H9 (cell line): Measurements from ENCODE around the gene LRP5. TPM values are rescaled to one million over a fixed set of nuclear protein-coding genes. Genes with fewer than 3 reads are reported as not detected.

Experiments used
- DNase-seq: peaks from one replicate; pipeline ENCODE4 v3.0.0-alpha.2; 2017
- H2AFZ ChIP-seq: one replicate; pipeline ENCODE4 v1.6.1; 2013; ENCODE audit warnings: mild to moderate bottlenecking, low read length, control low read depth, moderate library complexity
- H2AK5ac ChIP-seq: 2 replicates; pipeline ENCODE4 v1.6.1; 2013; ENCODE audit warnings: low read length, control low read depth, mixed read lengths; ENCODE audit not compliant: insufficient read length
- H2BK120ac ChIP-seq: one replicate; pipeline ENCODE4 v1.6.1; 2013; ENCODE audit warnings: low read depth, mild to moderate bottlenecking, low read length, control low read depth, inconsistent platforms; ENCODE audit not compliant: poor library complexity, severe bottlenecking
- H2BK12ac ChIP-seq: 2 replicates; pipeline ENCODE4 v1.6.1; 2013; ENCODE audit warnings: low read length, control low read depth, mixed read lengths, low read depth; ENCODE audit not compliant: insufficient read length
- H2BK15ac ChIP-seq: 2 replicates; pipeline ENCODE4 v1.6.1; 2013; ENCODE audit warnings: low read depth, low read length, control low read depth
- H2BK20ac ChIP-seq: one replicate; pipeline ENCODE4 v1.6.1; 2013; ENCODE audit warnings: low read depth, mild to moderate bottlenecking, low read length, control low read depth, inconsistent platforms; ENCODE audit not compliant: poor library complexity, severe bottlenecking
- H2BK5ac ChIP-seq: 2 replicates; pipeline ENCODE4 v1.6.1; 2013; ENCODE audit warnings: low read length, control low read depth, mixed read lengths; ENCODE audit not compliant: insufficient read length
- H3K14ac ChIP-seq: 2 replicates; pipeline ENCODE4 v1.6.1; 2013; ENCODE audit warnings: low read length, control low read depth; ENCODE audit not compliant: insufficient read depth
- H3K18ac ChIP-seq: 2 replicates; pipeline ENCODE4 v1.6.1; 2013; ENCODE audit warnings: low read depth, mild to moderate bottlenecking, mixed read lengths, low read length, control low read depth; ENCODE audit not compliant: insufficient read length
- H3K23ac ChIP-seq: 2 replicates; pipeline ENCODE4 v1.6.1; 2013; ENCODE audit warnings: low read length, control low read depth, mixed read lengths, low read depth; ENCODE audit not compliant: insufficient read length
- H3K23me2 ChIP-seq: 2 replicates; pipeline ENCODE4 v1.6.1; 2013; ENCODE audit warnings: low read depth, mild to moderate bottlenecking, mixed read lengths, low read length, control low read depth; ENCODE audit not compliant: insufficient read length, poor library complexity, severe bottlenecking
- H3K27ac ChIP-seq: 2 replicates; pipeline ENCODE4 v1.5.1; 2013; ENCODE audit warnings: low read length, control low read depth, mixed read lengths, low read depth; ENCODE audit not compliant: insufficient read length
- H3K27me3 ChIP-seq: 2 replicates; pipeline ENCODE4 v1.6.1; 2013; ENCODE audit warnings: low read length, control low read depth, inconsistent platforms; ENCODE audit not compliant: insufficient read depth
- H3K4ac ChIP-seq: 2 replicates; pipeline ENCODE4 v1.6.1; 2013; ENCODE audit warnings: low read depth, mild to moderate bottlenecking, control low read depth, inconsistent platforms, low read length, moderate library complexity
- H3K4me1 ChIP-seq: 2 replicates; pipeline ENCODE4 v1.6.1; 2013; ENCODE audit warnings: low read length, control low read depth, inconsistent platforms; ENCODE audit not compliant: insufficient read depth
- H3K4me2 ChIP-seq: 2 replicates; pipeline ENCODE4 v1.6.1; 2013; ENCODE audit warnings: low read length, control low read depth, mixed read lengths; ENCODE audit not compliant: insufficient read length, insufficient read depth
- H3K56ac ChIP-seq: 2 replicates; pipeline ENCODE4 v1.6.1; 2013; ENCODE audit warnings: low read depth, mild to moderate bottlenecking, mixed read lengths, low read length, control low read depth; ENCODE audit not compliant: insufficient read length
- H3K79me1 ChIP-seq: 2 replicates; pipeline ENCODE4 v1.6.1; 2013; ENCODE audit warnings: low read depth, mild to moderate bottlenecking, moderate library complexity, low read length, control low read depth, inconsistent platforms; ENCODE audit not compliant: insufficient read depth, poor library complexity, severe bottlenecking
- H3K79me2 ChIP-seq: 2 replicates; pipeline ENCODE4 v1.6.1; 2013; ENCODE audit warnings: low read length, control low read depth, inconsistent platforms; ENCODE audit not compliant: insufficient read depth
- H3K9ac ChIP-seq: 2 replicates; pipeline ENCODE4 v1.6.1; 2013; ENCODE audit warnings: low read length, control low read depth, mixed read lengths; ENCODE audit not compliant: insufficient read length; ENCODE audit errors: extremely low read depth
- H3K9me3 ChIP-seq: one replicate; pipeline ENCODE4 v1.6.1; 2013; ENCODE audit warnings: low read depth, low read length, inconsistent platforms; ENCODE audit not compliant: control insufficient read depth
- H3T11ph ChIP-seq: one replicate; pipeline ENCODE4 v1.6.1; 2013; ENCODE audit warnings: mild to moderate bottlenecking, low read length, control low read depth, inconsistent platforms
- H4K20me1 ChIP-seq: one replicate; pipeline ENCODE4 v1.6.1; 2013; ENCODE audit not compliant: control insufficient read depth, insufficient read length, insufficient read depth
- H4K5ac ChIP-seq: 2 replicates; pipeline ENCODE4 v1.6.1; 2013; ENCODE audit warnings: low read depth, mild to moderate bottlenecking, mixed read lengths, low read length, control low read depth; ENCODE audit not compliant: insufficient read length
- H4K8ac ChIP-seq: replicated peaks from 2 replicates; pipeline ENCODE4 v1.6.1; 2013; ENCODE audit warnings: low read length, control low read depth, mixed read lengths, low read depth; ENCODE audit not compliant: insufficient read length
- H4K91ac ChIP-seq: 2 replicates; pipeline ENCODE4 v1.6.1; 2013; ENCODE audit warnings: low read depth, mild to moderate bottlenecking, moderate library complexity, mixed read lengths, low read length, control low read depth; ENCODE audit not compliant: insufficient read length
- H3K27ac Mint-ChIP-seq, 3 experiments: 2 replicates in 2 of 3; 3 replicates in 1 of 3; pipeline ENCODE4 v1.8.0; 2020 to 2021; ENCODE audit warnings: mixed read lengths in 3 of 3, mild to moderate bottlenecking in 1 of 3, moderate library complexity in 1 of 3
- H3K27me3 Mint-ChIP-seq: 2 replicates; pipeline ENCODE4 v1.8.0; 2021; ENCODE audit warnings: low read depth, mild to moderate bottlenecking, moderate library complexity, mixed read lengths
- H3K36me3 Mint-ChIP-seq, 3 experiments: 2 replicates in 2 of 3; 3 replicates in 1 of 3; pipeline ENCODE4 v1.8.0; 2020 to 2021; ENCODE audit warnings: low read depth in 3 of 3, mixed read lengths in 3 of 3; ENCODE audit not compliant: insufficient read depth in 1 of 3
- H3K4me1 Mint-ChIP-seq, 2 experiments: 2 replicates each; pipeline ENCODE4 v1.8.0; 2020; ENCODE audit warnings: mixed read lengths in 2 of 2
- H3K4me3 Mint-ChIP-seq, 2 experiments: 2 replicates in 1 of 2; 3 replicates in 1 of 2; pipeline ENCODE4 v1.8.0; 2020 to 2021; ENCODE audit warnings: mild to moderate bottlenecking in 2 of 2, mixed read lengths in 2 of 2, moderate library complexity in 1 of 2
- H3K9me3 Mint-ChIP-seq, 2 experiments: 2 replicates in 1 of 2; 3 replicates in 1 of 2; pipeline ENCODE4 v1.8.0; 2020; ENCODE audit warnings: mild to moderate bottlenecking in 2 of 2, mixed read lengths in 2 of 2, moderate library complexity in 1 of 2
- WGBS: extraction: QIAGEN DNeasy Blood & Tissue Kit; methylation state at CpG from one replicate; pipeline ENCODE4 v1.1.7; 2013; ENCODE audit warnings: missing lambda C conversion rate, low lambda C conversion rate, mixed read lengths; ENCODE audit not compliant: insufficient read length; ENCODE audit errors: extremely low coverage; 5-methylcytosine and 5-hydroxymethylcytosine counted together
- total RNA-seq: library from RNA; stranded (reverse); gene quantifications from 2 replicates; pipeline ENCODE4 v1.2.1, GENCODE V29; 2021
- TF ChIP-seq, protein P1 (sequence below): fragments of 200-600 bp; sonication (generic); conservative IDR thresholded peaks from 3 replicates; pipeline ENCODE4 v1.8.0; 2021; ENCODE audit warnings: antibody characterized with exemption, mild to moderate bottlenecking

The LRP5 gene
- total RNA-seq, 1 experiment from 2014 or later = 38.4 TPM

GRCh38 chr11:68275721-68276507, 36.5 kb upstream of the LRP5 start:
- Histone ChIP-seq H2BK15ac (no peak overlapping the region), H4K5ac (no peak overlapping the region), H4K20me1 (no peaks in the 10 kb centered on the region), H3K4ac (no peak overlapping the region), H2AK5ac (no peak overlapping the region), H3K14ac (no peak overlapping the region), H3K9ac (no peak overlapping the region), H4K91ac (no peak overlapping the region), H2AFZ (no peak overlapping the region), H2BK20ac (no peak overlapping the region), H3K56ac (no peak overlapping the region), H4K8ac (no peak overlapping the region), H2BK12ac (no peak overlapping the region), H3K27ac (no peak overlapping the region), H3K18ac (no peak overlapping the region), H2BK5ac (no peak overlapping the region), H3K4me1 (no peaks in the 10 kb centered on the region), H3K4me2 (no peak overlapping the region), H3K23ac (no peak overlapping the region), H2BK120ac (no peak overlapping the region), H3T11ph (no peak overlapping the region), H3K27me3 (no peaks in the 10 kb centered on the region), H3K79me1 (no peaks in the 10 kb centered on the region), H3K23me2 (peaks cover 3% of the 10 kb centered on the region), H3K9me3 (no peaks in the 10 kb centered on the region), H3K79me2 (no peaks in the 10 kb centered on the region)
- Mint-ChIP-seq H3K9me3 (peaks cover 0 to 4% of the 10 kb centered on the region in 2 experiments; a peak in 1 of 5 replicates), H3K36me3 (no peaks in the 10 kb centered on the region; a peak in 1 of 7 replicates), H3K27me3 (no peaks in the 10 kb centered on the region; the same call in 1 of the 2 replicates), H3K27ac (no peak overlapping the region; a peak in 2 of 7 replicates), H3K4me1 (peaks cover 9 to 12% of the 10 kb centered on the region in 2 experiments), H3K4me3 (no peak overlapping the region)
- no CpG with 5 or more reads among the region's 14 CpGs for WGBS
- DNase-seq = no peak
- TF ChIP-seq, protein P1, sequence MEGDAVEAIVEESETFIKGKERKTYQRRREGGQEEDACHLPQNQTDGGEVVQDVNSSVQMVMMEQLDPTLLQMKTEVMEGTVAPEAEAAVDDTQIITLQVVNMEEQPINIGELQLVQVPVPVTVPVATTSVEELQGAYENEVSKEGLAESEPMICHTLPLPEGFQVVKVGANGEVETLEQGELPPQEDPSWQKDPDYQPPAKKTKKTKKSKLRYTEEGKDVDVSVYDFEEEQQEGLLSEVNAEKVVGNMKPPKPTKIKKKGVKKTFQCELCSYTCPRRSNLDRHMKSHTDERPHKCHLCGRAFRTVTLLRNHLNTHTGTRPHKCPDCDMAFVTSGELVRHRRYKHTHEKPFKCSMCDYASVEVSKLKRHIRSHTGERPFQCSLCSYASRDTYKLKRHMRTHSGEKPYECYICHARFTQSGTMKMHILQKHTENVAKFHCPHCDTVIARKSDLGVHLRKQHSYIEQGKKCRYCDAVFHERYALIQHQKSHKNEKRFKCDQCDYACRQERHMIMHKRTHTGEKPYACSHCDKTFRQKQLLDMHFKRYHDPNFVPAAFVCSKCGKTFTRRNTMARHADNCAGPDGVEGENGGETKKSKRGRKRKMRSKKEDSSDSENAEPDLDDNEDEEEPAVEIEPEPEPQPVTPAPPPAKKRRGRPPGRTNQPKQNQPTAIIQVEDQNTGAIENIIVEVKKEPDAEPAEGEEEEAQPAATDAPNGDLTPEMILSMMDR = no peak
